Measurements from ENCODE around the gene SNRNP35. TPM values are rescaled to one million over a fixed set of nuclear protein-coding genes. Genes with fewer than 3 reads are reported as not detected.
A peak's percentile ranks its signal among the peaks of the same experiment; 100 is the strongest.
"Not testable (repeated sequence)": the region's sequence is repeated elsewhere in the genome, so short reads cannot be mapped to it uniquely, and the experiment has no call there.

The SNRNP35 gene
- total RNA-seq, 1 donor from 2014 or later, result 5.9 TPM

GRCh38 chr12:123490089-123490488 lies 32.1 kb downstream of the SNRNP35 start:
- no peaks in the 10 kb centered on the region for H3K9me3 ChIP-seq
- peaks cover 7 to 15% of the 10 kb centered on the region in 2 donors for H3K36me3 ChIP-seq
- H3K4me3 ChIP-seq, result no peak overlapping the region
- intact Hi-C loops (cut with DNase I), result no loop called here
- peak overlapping the region in 1 of 2 donors; percentile 11 for H3K27ac ChIP-seq
- H3K27me3 ChIP-seq, result no peaks in the 10 kb centered on the region
- no peak for DNase-seq (ENCODE audit: low spot score in 2 of 2)
- no peaks in the 10 kb centered on the region for H3K4me1 ChIP-seq
- no peak for TF ChIP-seq CTCF (IDR thresholded peaks at IDR 0.05)

- TF ChIP-seq CTCF (IDR thresholded peaks at IDR 0.05), result no peak
- Histone ChIP-seq H3K4me3 (no peak overlapping the region), H3K27ac (peak overlapping the region in 1 of 2 donors; percentile 38), H3K4me1 (no peaks in the 10 kb centered on the region), H3K9me3 (no peaks in the 10 kb centered on the region), H3K27me3 (no peaks in the 10 kb centered on the region), H3K36me3 (peaks cover 0 to 17% of the 10 kb centered on the region in 2 donors)
- DNase-seq (ENCODE audit: low spot score in 2 of 2), result no peak
- intact Hi-C loops (cut with DNase I), result no loop called here
These were observed 33.1 kb downstream of the SNRNP35 start for GRCh38 chr12:123491056-123491455.

- TF ChIP-seq CTCF (IDR thresholded peaks at IDR 0.05), result no peak
- intact Hi-C loops (cut with DNase I), result no loop called here
These were observed 33.5 kb downstream of the SNRNP35 start for GRCh38 chr12:123491481-123491880.

GRCh38 chr12:123492339-123493039 lies 34.5 kb downstream of the SNRNP35 start:
- H3K9me3 ChIP-seq; H3K27ac ChIP-seq; DNase-seq (ENCODE audit: low spot score in 2 of 2); H3K4me3 ChIP-seq; H3K27me3 ChIP-seq; H3K4me1 ChIP-seq; intact Hi-C loops (cut with DNase I): not testable (repeated sequence)
- peaks cover 10 to 32% of the 10 kb centered on the region in 2 donors for H3K36me3 ChIP-seq

More at GRCh38 chr12:123491481-123491880, 33.5 kb downstream of the SNRNP35 start:
- peaks cover under 1 to 22% of the 10 kb centered on the region in 2 donors for H3K36me3 ChIP-seq
- H3K27ac ChIP-seq, result peak overlapping the region in 1 of 2 donors; percentile 38
- DNase-seq (ENCODE audit: low spot score in 2 of 2), result no peak
- no peaks in the 10 kb centered on the region for H3K9me3 ChIP-seq
- H3K27me3 ChIP-seq, result no peaks in the 10 kb centered on the region
- no peak overlapping the region for H3K4me3 ChIP-seq
- H3K4me1 ChIP-seq, result no peaks in the 10 kb centered on the region

GRCh38 chr12:123494124-123494851 lies 36.3 kb downstream of the SNRNP35 start:
- TF ChIP-seq CTCF (IDR thresholded peaks at IDR 0.05), result no peak
- intact Hi-C loops (cut with DNase I), result no loop called here
- no peaks in the 10 kb centered on the region for H3K9me3 ChIP-seq
- no peaks in the 10 kb centered on the region for H3K4me1 ChIP-seq
- no peak overlapping the region for H3K27ac ChIP-seq
- no peak overlapping the region for H3K4me3 ChIP-seq
- no peaks in the 10 kb centered on the region for H3K27me3 ChIP-seq
- no peak for DNase-seq (ENCODE audit: low spot score in 2 of 2)
- peaks cover 27 to 49% of the 10 kb centered on the region in 2 donors for H3K36me3 ChIP-seq

GRCh38 chr12:123497065-123497464 lies 39.1 kb downstream of the SNRNP35 start:
- TF ChIP-seq CTCF (IDR thresholded peaks at IDR 0.05), result no peak
- H3K27me3 ChIP-seq, result no peaks in the 10 kb centered on the region
- peaks cover 35 to 58% of the 10 kb centered on the region in 2 donors for H3K36me3 ChIP-seq
- no peak for DNase-seq (ENCODE audit: low spot score in 2 of 2)
- H3K4me3 ChIP-seq, result no peak overlapping the region
- H3K9me3 ChIP-seq, result no peaks in the 10 kb centered on the region
- H3K27ac ChIP-seq, result no peak overlapping the region
- intact Hi-C loops (cut with DNase I), result no loop called here
- H3K4me1 ChIP-seq, result no peaks in the 10 kb centered on the region
